Right lung (tissue), 5 donors: ENCODE data around the gene FNDC10. TPM values are rescaled to one million over a fixed set of nuclear protein-coding genes. Genes with fewer than 3 reads are reported as not detected.
"Not testable (repeated sequence)": the region's sequence is repeated elsewhere in the genome, so short reads cannot be mapped to it uniquely, and the experiment has no call there.

Experiments
- DNase-seq, 2 donors: peaks; one replicate each; pipeline ENCODE4 v3.0.0-alpha.2; 2013
- polyA plus RNA-seq, 5 donors: library from polyadenylated mRNA; unstranded; fragments of 120-200 nt; gene quantifications; one replicate each; pipeline versions ENCODE4 v1.2.1 to v1.2.3, GENCODE V29; 2013; ENCODE audit warnings: inconsistent platforms in 1 of 5, low replicate concordance in 1 of 5; ENCODE audit not compliant: insufficient read length in 5 of 5, insufficient read depth in 1 of 5

Gene FNDC10
- polyA plus RNA-seq, 5 donors: 1.5 to 3.9 (median 1.7) TPM

DNA sequence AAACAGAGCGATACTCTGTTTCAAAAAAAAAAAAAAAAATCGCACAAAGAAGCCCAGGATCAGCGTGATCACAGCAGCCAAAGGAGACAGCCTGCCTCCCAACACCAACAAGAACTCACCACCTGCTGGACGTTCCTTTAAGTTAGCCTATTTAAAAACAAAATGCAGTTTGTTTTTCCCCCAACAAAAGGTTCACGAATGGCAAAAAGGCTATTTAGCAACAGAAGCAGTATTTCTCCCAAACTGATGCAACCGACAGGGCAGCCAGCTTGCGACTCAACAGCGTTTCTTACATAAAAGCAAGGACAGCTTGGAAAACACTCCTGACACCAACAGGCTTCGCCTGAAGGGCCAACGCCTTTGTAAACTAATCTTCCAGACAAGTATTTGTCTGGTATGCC is 32.0 kb downstream of the FNDC10 start:
- DNase-seq: no peak

DNA sequence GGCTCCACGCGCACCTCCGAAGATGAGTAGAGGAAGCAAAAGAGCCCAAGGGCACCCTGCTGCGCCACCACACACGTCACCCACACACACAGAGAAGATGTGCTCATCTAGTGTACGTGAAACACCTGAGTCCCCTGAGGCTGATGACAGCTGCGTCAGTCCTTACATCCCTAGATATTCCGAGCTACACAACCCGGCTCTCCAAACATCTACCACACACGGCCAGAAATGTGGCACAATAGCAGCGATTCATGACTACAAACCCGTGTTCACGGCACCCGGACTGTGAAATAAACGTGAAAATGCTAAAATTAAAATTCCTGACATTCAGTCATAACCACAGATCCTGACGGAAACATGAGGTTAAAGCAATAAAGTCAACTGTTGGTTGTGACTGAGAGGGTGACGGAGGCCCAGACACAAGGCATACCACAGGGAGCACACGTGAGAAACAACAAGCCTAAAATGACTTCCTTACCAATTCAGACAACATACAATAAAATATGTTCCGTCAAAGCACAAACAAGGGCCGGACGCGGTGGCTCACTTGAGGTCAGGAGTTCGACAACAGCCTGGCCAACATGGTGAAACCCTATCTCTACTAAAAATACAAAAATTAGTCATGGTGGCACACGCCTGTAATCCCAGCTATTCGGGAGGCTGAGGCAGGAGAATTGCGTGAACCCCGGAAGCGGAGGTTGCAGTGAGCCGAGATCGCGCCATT is 32.6 kb downstream of the FNDC10 start:
- no peak for DNase-seq

DNA sequence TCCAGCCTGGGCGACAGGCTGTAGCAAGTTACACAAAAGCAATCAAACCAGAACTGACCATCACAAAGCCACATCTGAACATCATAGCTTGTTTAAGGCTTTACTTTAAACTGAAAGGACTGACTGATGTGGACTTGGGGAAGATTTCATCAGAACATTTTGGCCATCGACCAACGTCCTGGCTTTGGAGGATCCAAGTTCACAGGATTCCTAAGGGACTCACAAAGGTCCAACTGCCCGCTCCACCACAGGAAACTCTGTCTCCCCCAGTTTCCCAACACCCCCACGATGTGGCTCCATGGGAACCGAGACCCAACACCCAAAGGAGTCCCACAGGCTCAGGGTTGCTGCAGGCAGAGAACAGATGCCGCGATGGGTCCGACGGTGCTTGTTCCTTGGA is 34.6 kb downstream of the FNDC10 start:
- DNase-seq: no peak

DNA sequence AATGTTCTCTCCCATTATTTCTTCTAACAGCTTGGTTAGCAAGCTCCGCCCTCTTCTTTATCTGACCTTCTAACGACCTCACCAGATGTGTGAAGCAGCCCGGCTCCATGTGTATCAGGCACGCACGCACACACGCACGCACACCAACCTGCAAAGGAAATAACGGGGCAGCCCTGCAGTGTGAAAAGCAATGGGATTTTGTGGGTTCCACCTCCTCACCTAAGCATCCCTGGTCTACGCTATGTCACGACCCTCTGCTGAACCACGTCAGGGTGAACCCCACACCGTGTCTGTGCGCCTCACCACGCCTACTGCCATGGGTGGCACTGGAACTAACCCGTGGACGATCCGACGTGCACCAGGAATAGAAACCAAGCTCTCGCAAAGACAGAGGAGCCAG is 35.7 kb downstream of the FNDC10 start:
- no peak for DNase-seq

DNA sequence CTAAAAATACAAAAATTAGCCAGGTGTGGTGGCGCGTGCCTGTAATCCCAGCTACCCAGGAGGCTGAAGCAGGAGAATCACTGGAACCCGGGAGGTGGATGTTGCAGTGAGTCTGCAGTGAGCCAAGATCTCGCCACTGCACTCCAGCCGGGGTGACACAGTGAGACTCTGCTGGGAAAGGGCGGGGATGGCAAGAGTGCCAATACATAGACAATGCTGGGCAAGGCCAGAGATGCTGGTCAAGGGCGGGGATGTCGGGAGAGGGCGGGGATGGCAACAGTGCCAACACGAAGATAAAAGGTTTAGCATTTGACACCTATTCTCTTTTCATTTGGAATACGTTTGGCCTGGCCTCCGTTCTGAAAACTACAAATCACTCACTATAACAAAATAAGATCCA is 36.2 kb downstream of the FNDC10 start:
- no peak for DNase-seq

DNA sequence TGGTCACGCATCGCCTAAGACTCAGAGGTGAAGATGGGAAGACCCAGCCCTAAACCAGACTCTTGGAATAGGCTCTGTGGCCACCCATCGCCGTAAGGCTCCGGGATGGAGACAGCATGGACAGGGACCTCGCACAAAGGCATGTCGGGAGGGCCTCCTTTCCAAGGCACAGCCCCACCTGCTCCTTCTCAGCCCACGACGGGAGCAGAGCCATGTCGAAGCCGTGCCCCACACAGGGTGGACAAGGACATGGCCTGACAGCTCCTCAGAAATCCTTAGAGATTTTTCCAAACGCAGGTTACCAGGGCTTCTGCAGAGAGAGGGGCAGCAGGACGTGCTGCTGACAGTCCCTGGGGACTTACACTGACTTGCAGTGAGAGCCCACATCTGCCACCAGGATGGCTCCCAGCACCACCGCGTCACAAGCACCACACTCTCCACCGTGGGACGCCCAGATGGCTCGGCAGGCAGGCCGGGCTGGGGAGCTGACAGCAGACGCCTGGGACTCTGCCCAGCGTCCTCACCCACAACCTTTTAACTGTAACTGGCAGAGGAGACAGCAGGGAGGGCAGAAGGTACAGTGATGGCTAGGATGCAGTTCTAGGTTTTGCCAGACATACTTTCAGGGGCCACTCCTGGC is 37.3 kb downstream of the FNDC10 start:
- DNase-seq: no peak

DNA sequence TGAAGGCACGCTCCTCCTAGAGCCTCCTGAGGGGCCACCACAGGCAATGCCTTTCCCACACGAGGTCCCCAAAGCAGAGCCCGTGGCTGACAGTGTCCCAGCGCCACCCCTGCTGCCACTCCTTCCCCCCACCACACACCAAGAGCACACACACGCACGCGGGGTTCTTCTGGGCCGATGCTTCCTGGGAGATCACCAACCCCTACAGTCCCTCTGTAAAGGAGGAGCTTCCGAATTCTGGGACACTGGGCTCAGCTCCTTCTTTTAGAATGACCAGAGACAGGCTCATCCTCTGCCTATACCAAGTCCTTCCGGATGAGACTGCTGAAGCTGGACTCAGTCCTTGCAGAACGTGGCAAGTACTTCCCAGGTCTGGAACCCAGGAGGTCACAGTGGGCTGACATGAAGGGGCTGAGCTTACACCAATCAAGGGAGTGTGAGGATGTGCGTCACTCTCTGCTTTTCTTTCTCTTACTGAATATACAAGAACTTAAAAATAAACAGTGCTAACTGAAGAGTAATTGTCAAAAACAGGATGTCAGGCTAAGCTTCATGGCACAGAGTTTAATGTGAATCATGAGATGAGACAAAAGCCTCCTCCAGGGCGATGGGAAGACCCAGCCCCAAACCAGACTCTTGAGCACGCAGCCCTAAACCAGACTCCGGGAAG is 38.0 kb downstream of the FNDC10 start:
- no peak for DNase-seq

DNA sequence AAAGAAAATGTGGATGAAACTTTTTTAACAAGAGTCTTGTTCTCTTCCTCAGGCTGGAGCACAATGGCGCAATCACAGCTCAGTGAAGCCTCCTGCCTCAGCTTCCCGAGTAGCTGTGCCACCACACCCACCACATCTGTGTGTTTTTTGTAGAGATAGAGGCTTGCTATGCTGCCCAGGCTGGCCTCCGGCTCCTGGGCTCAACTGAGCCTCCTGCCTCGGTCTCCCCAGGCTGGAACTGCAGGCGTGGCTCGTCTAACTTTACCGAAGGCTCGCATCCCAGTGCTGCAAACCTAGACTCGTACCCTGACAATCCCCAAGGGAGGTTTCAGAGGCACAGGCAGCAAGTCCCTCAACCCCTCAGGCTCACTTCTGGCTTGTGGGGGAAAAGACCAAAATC is 39.8 kb downstream of the FNDC10 start:
- DNase-seq: no peak

DNA sequence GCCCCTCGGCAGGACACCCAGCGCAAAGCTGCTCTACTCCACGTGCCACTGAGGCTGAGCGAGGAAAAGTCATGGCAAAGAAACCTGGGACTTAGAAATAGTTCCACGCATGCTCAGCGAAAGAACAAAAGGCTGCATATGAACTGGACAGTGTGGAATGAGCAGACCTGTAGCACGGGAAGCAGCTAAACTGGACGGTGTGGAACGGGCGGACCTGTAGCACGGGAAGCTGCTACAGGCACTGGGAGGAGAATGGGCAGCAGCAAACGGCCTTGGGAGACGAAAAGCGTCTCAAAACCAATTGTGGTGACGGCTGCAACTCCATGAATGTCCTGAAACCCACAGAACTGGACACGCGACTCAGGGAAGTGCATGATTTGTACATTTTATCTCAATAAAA is 40.9 kb downstream of the FNDC10 start:
- no peak for DNase-seq

DNA sequence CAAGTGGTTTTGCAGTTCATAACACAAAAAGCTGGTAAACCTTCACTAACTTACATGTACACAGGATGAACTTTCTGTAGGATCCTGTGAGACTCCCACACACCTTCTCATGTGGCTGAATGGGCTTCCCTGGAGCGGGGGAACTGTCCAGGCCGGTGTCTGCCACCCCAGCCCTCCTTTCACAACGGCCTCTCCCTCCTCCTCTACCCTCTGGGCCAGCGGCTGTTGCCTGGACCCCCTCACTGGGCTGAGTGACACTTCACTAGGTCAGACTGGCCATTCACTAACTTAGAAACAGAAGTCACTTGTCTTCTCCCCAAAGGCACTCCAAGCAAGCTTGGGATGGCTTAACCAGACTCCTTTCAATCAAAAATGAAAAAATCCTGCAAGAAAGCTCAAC is 41.3 kb downstream of the FNDC10 start:
- no peak for DNase-seq

DNA sequence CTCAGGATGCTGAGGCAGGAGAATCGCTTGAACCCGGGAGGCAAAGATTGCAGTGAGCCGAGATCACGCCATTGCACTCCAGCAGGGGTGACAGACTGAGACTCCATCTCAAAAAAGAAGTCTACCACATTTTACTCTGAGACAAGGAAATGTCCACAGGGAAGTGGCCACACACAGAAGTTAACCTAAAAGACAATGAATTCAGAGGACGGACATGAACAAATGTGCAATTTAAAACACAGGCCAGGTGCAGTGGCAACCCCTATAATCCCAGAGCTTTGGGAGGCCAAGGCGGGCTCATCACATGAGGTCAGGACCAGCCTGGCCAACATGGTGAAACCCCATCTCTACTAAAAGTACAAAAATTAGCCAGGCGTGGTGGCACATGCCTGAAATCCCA is 42.2 kb downstream of the FNDC10 start:
- DNase-seq: not testable (repeated sequence)

DNA sequence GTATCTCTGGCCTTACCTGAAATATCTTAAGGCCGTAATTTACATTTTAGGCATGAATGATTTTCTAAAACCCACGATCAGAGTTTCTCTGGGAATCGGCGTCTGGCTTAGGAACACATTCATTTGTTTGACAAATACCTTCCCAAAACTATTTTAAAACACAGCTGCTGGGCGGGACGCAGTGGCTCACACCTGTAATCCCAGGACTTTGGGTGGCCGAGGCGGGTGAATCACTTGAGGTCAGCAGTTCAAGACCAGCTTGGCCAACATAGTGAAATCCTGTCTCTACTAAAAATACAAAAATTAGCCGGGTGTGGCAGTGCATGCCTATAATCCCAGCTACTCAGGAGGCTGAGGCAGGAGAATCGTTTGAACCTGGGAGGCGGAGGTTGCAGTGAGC is 43.0 kb downstream of the FNDC10 start:
- not testable (repeated sequence) for DNase-seq

DNA sequence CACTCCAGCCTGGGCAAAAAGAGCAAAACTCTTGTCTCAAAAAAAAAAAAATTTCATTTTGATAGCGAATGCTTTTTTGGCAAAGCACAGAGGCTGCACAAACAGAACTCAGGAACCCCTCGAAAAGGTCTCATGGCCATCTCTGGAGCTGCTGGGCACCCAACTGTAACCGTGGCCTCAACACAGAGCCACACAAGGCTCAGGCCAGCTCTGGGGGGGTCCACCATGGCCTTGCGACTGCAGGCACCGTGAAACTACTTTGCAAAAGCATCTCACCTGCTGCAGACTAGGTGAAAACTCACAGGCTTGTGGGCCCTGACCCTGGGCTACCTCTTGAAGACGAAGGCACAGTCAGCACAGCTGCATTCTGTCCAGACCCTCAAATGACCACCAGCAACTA is 43.4 kb downstream of the FNDC10 start:
- DNase-seq: no peak

DNA sequence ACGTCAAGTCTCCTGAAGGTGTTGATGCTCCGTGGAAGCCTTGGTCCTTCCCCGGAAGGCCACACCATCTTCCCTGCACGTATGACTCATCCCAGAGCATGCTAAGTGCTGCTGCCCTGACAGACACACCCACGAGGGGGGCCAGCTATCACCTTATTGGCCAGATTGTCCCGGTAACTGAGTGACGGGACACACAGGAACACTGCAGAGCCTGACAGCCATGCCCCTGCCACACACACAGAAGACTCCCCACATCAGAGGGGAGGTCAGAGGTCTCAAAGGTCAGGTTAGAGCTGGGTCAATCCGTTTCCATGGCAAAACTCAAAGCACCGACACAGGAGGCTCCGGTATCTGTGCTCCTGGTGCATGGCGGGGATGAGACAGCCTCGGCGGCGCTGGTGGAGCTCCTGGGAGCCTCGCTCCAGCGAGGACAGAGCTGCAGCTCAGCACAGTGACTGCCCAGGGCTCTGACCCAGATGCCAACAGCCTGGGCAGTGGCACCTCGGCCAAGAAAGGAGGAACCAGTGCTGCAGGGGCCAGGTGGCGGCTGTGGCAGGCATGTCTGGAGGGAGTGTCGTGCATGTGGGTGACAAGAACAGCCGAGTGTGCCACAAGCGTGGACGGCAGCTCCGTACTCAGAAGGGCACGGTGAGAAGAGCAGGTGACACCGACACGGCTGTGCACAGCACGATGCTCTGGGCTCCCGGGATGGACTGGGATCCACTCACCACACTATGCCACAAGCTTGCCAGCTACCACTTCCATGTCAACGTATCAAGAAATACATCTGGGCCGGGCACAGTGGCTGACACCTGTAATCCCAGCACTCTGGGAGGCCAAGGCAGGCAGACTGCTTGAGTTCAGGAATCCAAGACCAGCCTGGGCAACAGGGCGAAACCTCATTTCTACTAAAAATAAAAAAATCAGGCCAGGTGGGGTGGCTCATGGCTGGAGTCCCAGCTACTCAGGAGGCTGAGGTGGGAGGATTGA is 44.7 kb downstream of the FNDC10 start:
- no peak for DNase-seq

DNA sequence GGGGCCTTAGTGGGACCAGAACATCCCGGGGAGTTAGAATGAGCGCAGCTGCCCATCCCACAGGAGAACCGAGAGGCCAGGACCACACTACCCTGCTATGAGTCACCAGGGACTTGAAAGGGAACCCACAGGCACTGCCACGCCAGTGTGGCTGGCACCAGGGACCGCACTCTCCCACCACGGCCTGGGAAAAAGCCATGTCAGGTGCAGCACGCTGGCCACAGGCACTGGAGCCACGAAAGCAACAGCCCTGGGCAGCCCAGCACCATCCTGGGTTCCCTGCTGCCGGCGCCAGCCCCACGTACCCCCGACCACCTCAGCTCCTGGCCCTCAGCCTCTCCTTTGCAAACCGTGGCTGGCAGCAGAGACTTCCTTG is 45.4 kb downstream of the FNDC10 start:
- no peak for DNase-seq

DNA sequence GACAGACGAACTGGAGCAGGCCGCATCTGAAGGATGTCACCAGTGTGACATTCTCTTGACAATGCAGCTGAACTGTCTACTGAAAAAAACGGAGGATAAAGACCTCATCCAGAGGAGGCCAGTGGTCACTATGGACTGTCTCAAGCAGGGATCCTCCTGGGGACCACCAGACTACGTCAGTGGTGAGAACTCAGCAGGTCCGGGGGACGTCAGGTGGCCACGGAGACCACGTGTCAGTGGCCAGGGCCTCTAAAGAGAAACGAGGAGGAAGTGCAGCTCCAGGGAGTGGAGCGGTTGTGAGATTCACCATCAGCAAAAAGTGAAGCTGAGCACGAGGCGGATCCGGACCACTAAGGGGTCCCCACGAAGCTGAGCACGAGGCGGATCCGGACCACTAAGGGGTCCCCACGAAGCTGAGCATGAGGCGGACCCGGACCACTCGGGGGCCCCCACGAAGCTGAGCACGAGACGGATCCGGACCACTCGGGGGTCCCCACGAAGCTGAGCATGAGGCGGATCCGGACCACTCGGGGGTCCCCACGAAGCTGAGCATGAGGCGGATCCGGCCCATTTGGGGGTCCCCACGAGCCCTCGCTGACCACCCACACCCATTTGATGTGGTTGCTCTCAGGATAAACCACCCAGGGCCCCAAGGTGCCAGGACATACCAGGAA is 46.0 kb downstream of the FNDC10 start:
- DNase-seq: no peak

DNA sequence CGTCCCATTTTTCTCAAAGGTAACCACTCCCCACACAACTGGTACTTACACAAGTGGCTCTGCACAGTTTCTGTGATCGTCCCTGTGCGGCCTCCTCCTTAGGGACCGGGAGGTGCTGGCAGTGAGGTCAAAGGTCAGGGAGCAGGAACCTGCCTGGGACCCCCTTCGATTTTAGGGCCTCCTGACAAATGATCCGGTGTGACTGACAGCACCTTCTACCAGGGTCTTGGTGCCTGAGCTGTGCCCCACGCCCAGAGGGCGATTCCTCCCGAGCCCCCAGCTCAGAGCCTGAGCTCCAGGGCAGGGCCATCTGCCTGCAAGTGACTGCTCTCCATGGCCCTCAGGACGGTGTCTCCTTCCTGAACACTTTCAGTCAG is 47.7 kb downstream of the FNDC10 start:
- DNase-seq: no peak

DNA sequence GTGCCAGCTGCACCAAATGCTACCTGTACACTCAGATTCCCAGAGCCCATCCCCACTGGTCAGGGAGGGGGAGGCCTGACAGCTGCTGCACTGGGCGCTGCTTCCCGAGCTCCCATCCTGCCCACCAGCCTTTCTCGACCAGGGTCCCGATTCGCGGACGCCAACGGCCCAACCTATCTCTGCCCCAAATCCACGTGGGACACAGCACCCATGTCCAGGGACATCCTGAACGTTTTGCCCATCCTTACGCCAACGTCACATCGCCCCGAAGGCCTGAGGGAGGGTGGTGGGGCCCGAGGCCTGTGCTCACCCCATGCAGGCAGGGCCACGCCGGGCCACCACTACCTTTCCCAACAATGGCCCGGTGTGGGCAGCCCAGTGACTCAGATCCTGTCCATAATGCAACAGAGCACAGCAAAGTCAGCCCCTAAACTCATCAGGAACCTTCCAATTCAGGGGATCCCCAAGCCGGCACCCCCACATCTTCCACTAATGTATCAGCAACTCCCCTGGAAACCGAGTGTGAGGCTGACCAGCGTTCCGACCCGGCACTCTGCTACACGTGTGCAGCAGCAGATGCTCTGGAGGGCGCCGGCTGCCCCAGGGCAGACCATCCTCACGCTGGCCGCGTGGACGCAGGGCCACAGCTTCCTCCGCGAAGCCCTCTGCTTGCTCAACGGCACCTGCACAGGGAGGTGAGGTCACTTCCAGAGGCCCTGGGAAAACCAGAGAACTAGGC is 48.2 kb downstream of the FNDC10 start:
- DNase-seq: no peak

DNA sequence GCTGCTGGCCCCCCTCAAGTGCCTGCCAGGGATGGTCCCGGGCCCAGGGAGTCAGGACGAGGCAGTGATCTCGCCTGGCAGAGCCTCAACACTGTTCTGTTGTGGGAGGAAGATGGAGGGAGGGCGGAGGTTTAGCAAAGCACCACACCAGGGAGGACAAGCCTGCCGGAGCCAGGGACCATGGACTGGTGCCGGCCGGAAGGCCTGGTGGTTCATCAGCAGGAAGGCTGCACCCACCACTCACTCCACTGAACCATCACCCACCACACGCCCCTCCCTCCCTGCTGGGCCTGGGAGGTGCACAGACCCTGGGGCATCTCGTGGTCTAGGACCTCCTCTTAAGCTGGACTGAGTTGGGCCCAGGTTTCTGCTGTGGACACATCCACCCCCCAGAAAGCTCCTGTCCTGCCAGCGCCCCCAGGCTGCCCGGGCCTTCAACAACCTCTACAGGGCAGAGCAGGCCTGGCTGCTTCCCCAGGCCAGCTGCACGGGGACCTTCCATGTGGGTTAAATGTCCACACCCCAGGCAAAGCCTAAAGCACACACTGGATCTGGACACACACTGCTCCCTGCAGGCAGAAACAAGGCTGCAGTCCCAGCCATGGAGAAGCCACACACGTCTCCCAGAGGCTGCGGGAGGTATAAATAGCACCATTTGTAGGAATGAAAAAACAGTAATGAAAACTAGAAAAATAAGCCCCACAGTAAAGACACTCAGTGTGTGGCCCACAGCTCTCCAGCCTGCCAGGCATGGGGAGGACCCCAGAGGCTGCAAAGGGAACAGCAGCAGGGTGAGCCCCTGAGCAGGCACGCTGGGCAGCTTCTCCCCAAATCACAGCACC is 49.1 kb downstream of the FNDC10 start:
- DNase-seq: no peak

DNA sequence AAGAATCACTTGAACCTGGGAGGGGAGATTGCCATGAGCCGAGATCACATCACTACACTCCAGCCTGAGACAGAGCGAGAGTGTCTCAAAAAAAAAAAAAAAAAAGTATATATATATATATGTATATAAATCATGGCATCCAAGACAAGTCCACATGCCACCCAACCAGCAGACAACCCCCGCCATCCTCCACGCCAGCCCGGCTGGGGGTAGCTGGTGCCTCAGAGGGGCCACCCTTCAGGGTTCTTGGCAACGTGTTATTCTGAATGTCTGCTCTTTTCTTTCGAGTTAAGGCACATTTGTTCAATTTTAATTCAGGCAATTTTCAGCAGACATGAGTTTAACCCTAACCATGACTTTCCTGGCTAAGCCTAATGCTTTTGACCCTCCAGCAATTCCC is 49.8 kb downstream of the FNDC10 start:
- no peak for DNase-seq
